Breast epithelium (tissue), 4 donors: ENCODE measurements around the gene DES. TPM values are rescaled to one million over a fixed set of nuclear protein-coding genes. Genes with fewer than 3 reads are reported as not detected.
"Not testable (repeated sequence)": the region's sequence is repeated elsewhere in the genome, so short reads cannot be mapped to it uniquely, and the experiment has no call there.

Experiments
- DNase-seq, 2 donors: peaks; one replicate each; pipeline ENCODE4 v3.0.0-alpha.2; 2019; ENCODE audit warnings: low spot score in 2 of 2
- H3K27ac ChIP-seq, 2 donors: fragments of 200-600 bp; sonication (generic) in 1 of 2; one replicate each; pipeline ENCODE4 v1.5.1; 2016 to 2019; ENCODE audit warnings: mild to moderate bottlenecking in 1 of 2
- H3K27me3 ChIP-seq, 2 donors: fragments of 200-600 bp; sonication (generic) in 1 of 2; one replicate each; pipeline versions ENCODE4 v1.5.1 to v1.6.0; 2017 to 2019; ENCODE audit warnings: control low read depth in 1 of 2, mild to moderate bottlenecking in 1 of 2
- H3K36me3 ChIP-seq: fragments of 200-600 bp; one replicate; pipeline ENCODE4 v1.5.1; 2019
- H3K4me1 ChIP-seq, 2 donors: fragments of 200-600 bp; sonication (generic); one replicate each; pipeline ENCODE4 v1.5.1; 2016 to 2019; ENCODE audit warnings: control low read depth in 1 of 2
- H3K4me3 ChIP-seq, 3 donors: fragments of 200-600 bp; sonication (generic); 1 replicate in 2 of 3; 2 replicates in 1 of 3; pipeline ENCODE4 v1.5.1; 2016 to 2019; ENCODE audit warnings: mild to moderate bottlenecking in 3 of 3, moderate library complexity in 2 of 3
- H3K9me3 ChIP-seq, 2 donors: fragments of 200-600 bp; sonication (generic) in 1 of 2; one replicate each; pipeline ENCODE4 v1.5.1; 2016 to 2019; ENCODE audit warnings: control low read depth in 1 of 2
- CTCF ChIP-seq, 3 donors: fragments of 450-650 bp; IDR thresholded peaks; one replicate each; pipeline ENCODE4 v1.5.1; 2016 to 2017; ENCODE audit warnings: antibody characterized with exemption in 3 of 3, mild to moderate bottlenecking in 3 of 3, moderate library complexity in 3 of 3
- POLR2A ChIP-seq: fragments of 450-650 bp; IDR thresholded peaks from one replicate; pipeline ENCODE4 v1.6.1; 2016; ENCODE audit warnings: antibody characterized with exemption, mild to moderate bottlenecking, moderate library complexity
- POLR2AphosphoS5 ChIP-seq, 3 donors: sonication (generic); formaldehyde crosslinking; IDR thresholded peaks; one replicate each; pipeline ENCODE4 v1.6.1; 2017; ENCODE audit warnings: antibody characterized with exemption in 3 of 3
- intact Hi-C: fragments of 100-400 bp; cut with DNase I; formaldehyde crosslinking; loops from one replicate; pipeline ENCODE4 v1.15.1; 2023; ENCODE audit warnings: low total_unique reads
- total RNA-seq, 3 donors: library from RNA; depleted of rRNA; stranded (reverse); fragments of >200 nt; gene quantifications; one replicate each; pipeline ENCODE4 v1.1.0, GENCODE V29; 2016

DES gene
- total RNA-seq, 3 donors from 2014 or later, result 17.1 to 29.6 (median 29.5) TPM

GRCh38 chr2:219392754-219393153 lies 25.4 kb upstream of the DES start:
- Histone ChIP-seq H3K36me3 (no peaks in the 10 kb centered on the region), H3K27me3 (no peaks in the 10 kb centered on the region), H3K27ac (no peak overlapping the region), H3K4me3 (no peak overlapping the region), H3K4me1 (no peaks in the 10 kb centered on the region), H3K9me3 (no peaks in the 10 kb centered on the region)
- TF ChIP-seq POLR2A, result no peak
- no peak for TF ChIP-seq POLR2AphosphoS5 (IDR thresholded peaks at IDR 0.05)
- TF ChIP-seq CTCF (IDR thresholded peaks at IDR 0.05), result no peak
- DNase-seq, result peak in 1 of 2 donors; percentile 75
- intact Hi-C loops, result no loop called here

- DNase-seq, intact Hi-C loops, H3K27me3 ChIP-seq, H3K27ac ChIP-seq, H3K36me3 ChIP-seq, H3K4me1 ChIP-seq, H3K4me3 ChIP-seq, H3K9me3 ChIP-seq: not testable (repeated sequence)
Measured at GRCh38 chr2:219395056-219395455, 23.1 kb upstream of the DES start.

GRCh38 chr2:219395609-219396008 lies 22.6 kb upstream of the DES start:
- DNase-seq, result no peak
- Histone ChIP-seq H3K9me3 (no peaks in the 10 kb centered on the region), H3K4me3 (no peak overlapping the region), H3K36me3 (no peaks in the 10 kb centered on the region), H3K27me3 (no peaks in the 10 kb centered on the region), H3K27ac (no peak overlapping the region), H3K4me1 (no peaks in the 10 kb centered on the region)
- TF ChIP-seq POLR2AphosphoS5 (IDR thresholded peaks at IDR 0.05), result no peak
- TF ChIP-seq POLR2A, result no peak
- no peak for TF ChIP-seq CTCF (IDR thresholded peaks at IDR 0.05)
- intact Hi-C loops, result no loop called here

- intact Hi-C loops, result no loop called here
- Histone ChIP-seq H3K36me3 (no peaks in the 10 kb centered on the region), H3K4me1 (no peaks in the 10 kb centered on the region), H3K4me3 (no peak overlapping the region), H3K9me3 (no peaks in the 10 kb centered on the region), H3K27ac (no peak overlapping the region), H3K27me3 (no peaks in the 10 kb centered on the region)
- DNase-seq, result no peak
- no peak for TF ChIP-seq POLR2A
- no peak for TF ChIP-seq CTCF (IDR thresholded peaks at IDR 0.05)
- no peak for TF ChIP-seq POLR2AphosphoS5 (IDR thresholded peaks at IDR 0.05)
Measured at GRCh38 chr2:219396863-219397457, 21.2 kb upstream of the DES start.

GRCh38 chr2:219398721-219399363 lies 19.3 kb upstream of the DES start:
- no peaks in the 10 kb centered on the region for H3K36me3 ChIP-seq
- H3K27me3 ChIP-seq, result no peaks in the 10 kb centered on the region
- TF ChIP-seq POLR2A (no peak), CTCF (IDR thresholded peaks at IDR 0.05) (no peak), POLR2AphosphoS5 (IDR thresholded peaks at IDR 0.05) (no peak)
- peaks cover 0 to 5% of the 10 kb centered on the region in 2 donors for H3K4me1 ChIP-seq
- intact Hi-C loops, result no loop called here
- peak overlapping the region; percentile 42 to 59 for H3K27ac ChIP-seq
- no peaks in the 10 kb centered on the region for H3K9me3 ChIP-seq
- H3K4me3 ChIP-seq, result no peak overlapping the region
- DNase-seq, result no peak
